Mammary epithelial cell (primary cell): Measurements from ENCODE around the gene TIAM2.

ENCODE experiments used
- CTCF ChIP-seq, 2 donors: IDR thresholded peaks in 1 of 2; conservative IDR thresholded peaks in 1 of 2; 2 replicates each; pipeline ENCODE4 v1.5.1; 2011 to 2012; ENCODE audit warnings: inconsistent platforms in 2 of 2, low read length in 2 of 2, mild to moderate bottlenecking in 2 of 2, control low read depth in 1 of 2, low read depth in 1 of 2; ENCODE audit not compliant: insufficient read depth in 1 of 2; ENCODE audit errors: extremely low read depth in 1 of 2
- EZH2 ChIP-seq: IDR thresholded peaks from 2 replicates; pipeline ENCODE4 v1.6.1; 2012; ENCODE audit warnings: low read length, inconsistent platforms, borderline replicate concordance

DNA sequence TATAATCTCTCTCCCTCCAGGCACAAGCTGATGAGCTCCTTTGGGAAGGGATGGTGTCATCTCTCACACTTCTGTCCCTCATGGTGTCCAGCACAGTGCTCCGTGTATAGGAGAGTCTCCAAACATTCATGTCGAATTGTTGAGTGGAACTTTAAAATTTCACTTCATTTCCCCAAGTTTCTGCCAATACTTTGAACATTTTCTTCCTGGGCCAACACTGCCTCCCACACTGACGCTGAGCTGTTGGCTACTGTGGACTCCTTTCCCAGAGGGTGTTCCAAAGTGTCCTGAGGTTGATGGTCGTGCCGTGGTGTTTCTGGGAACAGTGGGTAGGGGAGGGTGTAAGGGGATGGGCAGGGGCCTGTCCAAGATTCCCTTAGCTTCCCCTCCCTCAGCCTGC is 122.7 kb downstream of the TIAM2 start:
- TF ChIP-seq CTCF (conservative IDR thresholded peaks at IDR 0.05 in 1 of 2, IDR thresholded peaks at IDR 0.05 in 1 of 2; ENCODE audit: extremely low read depth in 1 of 2, insufficient read depth in 1 of 2, low read depth in 1 of 2, low read length in 2 of 2) (no peak), EZH2 (no peak)
